ENCODE data around the gene PGP.

The PGP gene

GRCh38 chr16:2179107-2179501 is 35.5 kb downstream of the PGP start:
- no peak for TF ChIP-seq CTCF (IDR thresholded peaks at IDR 0.05)

DNA sequence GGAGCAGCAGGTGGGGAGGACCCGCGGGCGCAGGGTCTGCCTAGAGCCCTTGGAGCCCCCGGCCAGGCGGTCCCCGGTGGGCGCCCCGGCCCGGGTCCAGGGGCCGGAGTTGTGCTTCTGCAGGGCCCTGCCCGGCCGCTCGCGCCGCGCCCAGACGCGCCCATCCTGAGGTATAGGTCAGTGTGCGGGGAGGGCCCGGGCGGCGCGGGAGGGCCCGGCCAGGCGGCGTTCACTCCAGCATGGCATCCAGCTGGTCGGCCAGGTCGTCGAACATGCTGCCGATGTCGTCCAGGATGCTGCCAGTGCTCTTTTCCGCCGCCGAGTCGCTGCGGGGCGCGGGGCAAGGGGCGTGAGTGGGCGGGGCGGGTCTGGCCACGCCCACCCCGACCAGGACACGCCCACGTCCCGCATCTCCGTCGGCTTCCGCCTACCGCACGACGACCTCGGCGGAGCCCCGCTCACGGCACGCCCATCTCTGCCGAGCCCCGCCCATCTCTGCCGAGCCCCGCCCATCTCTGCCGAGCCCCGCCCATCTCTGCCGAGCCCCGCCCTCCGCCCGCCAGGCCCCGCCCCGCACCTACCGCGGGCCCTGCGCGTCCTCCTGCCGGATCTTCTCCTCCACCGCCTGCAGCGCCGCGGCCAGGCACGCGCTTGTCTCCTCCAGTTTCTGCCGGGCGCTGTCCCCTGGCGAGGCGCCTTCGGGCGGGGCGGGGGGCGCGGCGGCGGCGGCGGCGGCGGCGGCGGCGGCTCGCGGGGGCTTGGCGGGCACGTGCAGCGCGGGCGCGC is 36.1 kb downstream of the PGP start:
- TF ChIP-seq CTCF (IDR thresholded peaks at IDR 0.05), result no peak

- no peak for TF ChIP-seq CTCF (IDR thresholded peaks at IDR 0.05)
Observed at GRCh38 chr16:2177561-2177960, 37.1 kb downstream of the PGP start.

DNA sequence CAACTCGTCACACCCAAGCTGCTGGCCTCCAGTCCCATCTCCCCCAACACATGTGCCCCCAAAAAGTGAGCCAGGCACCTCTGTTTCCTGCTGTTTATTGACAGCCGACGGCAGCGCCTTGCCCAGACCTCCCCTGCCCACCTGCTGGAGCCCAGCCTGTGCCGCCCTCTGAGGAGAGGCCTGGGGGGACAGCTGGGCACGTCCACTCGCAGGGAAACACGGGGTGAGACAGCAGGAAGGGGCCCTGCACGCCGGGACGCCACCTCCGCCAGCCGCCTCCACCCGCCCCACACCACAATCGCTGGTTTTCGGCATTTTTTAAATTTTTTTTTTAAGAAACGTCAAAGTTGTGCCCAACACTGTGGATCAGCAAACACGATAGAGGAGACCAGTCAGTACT is 37.5 kb downstream of the PGP start:
- TF ChIP-seq CTCF (IDR thresholded peaks at IDR 0.05), result no peak

- TF ChIP-seq CTCF (IDR thresholded peaks at IDR 0.05), result no peak
Observed at GRCh38 chr16:2176047-2176446, 38.6 kb downstream of the PGP start.

DNA sequence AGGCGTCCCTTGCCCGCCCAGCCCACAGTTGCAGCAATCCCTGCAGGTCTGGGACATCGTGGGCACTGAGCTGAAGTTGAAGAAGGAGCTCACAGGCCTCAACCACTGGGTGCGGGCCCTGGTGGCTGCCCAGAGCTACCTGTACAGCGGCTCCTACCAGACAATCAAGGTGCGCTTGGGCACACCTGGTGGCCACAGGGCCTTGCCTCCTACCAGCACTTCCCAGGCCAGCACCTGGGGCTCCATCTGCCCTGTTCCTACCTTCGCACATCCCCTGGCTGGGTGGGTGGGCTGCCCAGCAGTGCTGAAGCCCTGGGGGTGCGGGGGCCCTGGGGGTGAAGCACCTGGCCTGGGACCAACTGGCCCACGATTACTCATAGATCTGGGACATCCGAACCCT is 39.2 kb downstream of the PGP start:
- no peak for TF ChIP-seq CTCF (IDR thresholded peaks at IDR 0.05)

- no peak for TF ChIP-seq CTCF (IDR thresholded peaks at IDR 0.05)
Observed at GRCh38 chr16:2174396-2175131, 40.1 kb downstream of the PGP start.

All from LNCAP (cell line).